HG02943 (cell line): ENCODE data around the gene CDH4.

Experiments
- ATAC-seq: cut with Tn5 transposase; IDR thresholded peaks from one replicate; pipeline ENCODE4 v1.9.1; 2021; ENCODE audit warnings: mild to moderate bottlenecking, low read depth, moderate library complexity; ENCODE audit not compliant: unreplicated experiment

The CDH4 gene

GRCh38 chr20:61251529-61252393, at the start of gene CDH4:
Gene CDH4, plus strand, starts transcription at chr20:61252261.
- no peak for ATAC-seq

DNA sequence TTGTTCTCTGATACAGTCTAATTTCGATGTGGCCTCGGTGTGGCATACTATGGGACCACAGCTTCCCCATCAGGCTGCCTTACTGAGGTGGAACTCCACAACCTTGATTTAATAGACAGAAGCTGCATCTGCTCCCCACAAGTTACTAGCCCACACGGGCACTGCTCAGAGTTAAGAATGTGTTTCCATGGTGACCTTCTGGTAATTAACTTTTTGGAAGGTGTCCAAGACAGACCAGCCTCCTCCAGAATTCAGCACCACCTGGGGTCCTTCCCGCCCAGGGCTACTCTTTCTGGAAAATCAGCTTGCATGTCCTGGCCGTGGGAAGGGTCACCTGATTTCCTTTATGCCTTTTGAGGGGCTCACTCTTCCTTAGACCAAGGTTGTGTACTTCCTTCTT, 48.7 kb upstream of the CDH4 start:
- ATAC-seq, result no peak

- ATAC-seq, result no peak
These were observed 47.9 kb upstream of the CDH4 start for GRCh38 chr20:61204206-61204605.

DNA sequence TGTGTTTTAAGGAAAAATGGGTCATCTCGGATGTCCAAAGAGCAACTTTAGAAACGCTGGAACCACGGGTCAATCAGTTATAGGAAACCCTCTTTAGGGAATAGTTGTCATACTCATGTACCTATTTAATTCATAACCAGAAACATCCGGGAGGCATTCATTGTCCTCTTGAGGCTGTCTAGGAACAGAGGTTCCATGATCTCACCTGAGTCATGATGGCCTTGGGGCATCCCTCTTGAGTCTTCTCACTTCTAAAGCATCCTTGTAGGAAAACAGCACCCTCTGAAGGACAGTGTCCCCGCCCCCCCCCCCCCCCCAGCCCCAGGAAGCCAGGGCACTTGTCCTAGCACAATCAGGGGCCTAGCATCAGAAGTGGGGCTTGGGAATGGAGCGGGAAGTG, 46.3 kb upstream of the CDH4 start:
- ATAC-seq, result no peak

- no peak for ATAC-seq
These were observed 41.2 kb upstream of the CDH4 start for GRCh38 chr20:61210862-61211261.

GRCh38 chr20:61217848-61218247, 34.2 kb upstream of the CDH4 start:
- ATAC-seq, result no peak

- ATAC-seq, result no peak
These were observed 33.0 kb upstream of the CDH4 start for GRCh38 chr20:61219021-61219431.

DNA sequence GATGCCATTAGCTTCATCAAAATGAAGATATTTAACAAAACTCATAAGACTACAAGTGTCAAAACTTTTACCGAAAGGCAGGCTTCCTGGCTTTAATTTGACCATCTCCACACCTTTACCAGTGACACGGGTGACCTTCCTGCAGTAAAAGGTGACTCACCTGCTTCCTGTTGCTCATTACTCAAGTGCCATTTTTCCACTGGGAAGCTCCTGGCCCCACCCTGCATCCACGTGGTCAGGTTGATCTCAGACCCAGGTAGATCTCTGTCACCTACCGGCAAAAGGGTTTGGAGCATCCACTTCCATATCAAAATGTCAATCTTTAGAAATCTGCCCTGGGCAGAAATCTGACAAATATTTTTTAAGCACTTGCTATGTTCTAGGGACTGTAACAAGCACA, 31.9 kb upstream of the CDH4 start:
- ATAC-seq, result no peak

GRCh38 chr20:61220626-61221325, 31.3 kb upstream of the CDH4 start:
- ATAC-seq, result no peak

- no peak for ATAC-seq
These were observed 29.4 kb upstream of the CDH4 start for GRCh38 chr20:61222699-61223098.

GRCh38 chr20:61223121-61223520, 28.9 kb upstream of the CDH4 start:
- no peak for ATAC-seq

DNA sequence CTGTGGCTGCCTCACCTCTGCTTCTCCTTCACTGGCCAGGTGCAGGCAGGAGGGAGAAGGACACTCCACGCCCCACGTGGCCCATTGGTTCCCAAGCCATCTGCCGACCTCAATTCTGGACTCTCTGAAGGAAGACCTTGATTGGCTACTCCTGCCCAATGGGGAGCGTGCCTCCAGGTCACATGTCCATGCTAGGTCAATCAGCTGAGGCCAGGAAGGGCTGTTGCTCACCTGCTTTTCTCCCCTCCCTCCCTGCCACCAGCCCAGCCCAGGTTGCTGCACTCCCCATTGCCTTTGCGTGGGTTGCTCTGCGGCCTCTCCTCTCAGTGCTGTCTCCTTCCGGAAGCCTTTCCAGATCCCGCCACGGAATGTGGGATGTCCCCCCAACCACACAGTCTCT, 21.9 kb upstream of the CDH4 start:
- no peak for ATAC-seq

DNA sequence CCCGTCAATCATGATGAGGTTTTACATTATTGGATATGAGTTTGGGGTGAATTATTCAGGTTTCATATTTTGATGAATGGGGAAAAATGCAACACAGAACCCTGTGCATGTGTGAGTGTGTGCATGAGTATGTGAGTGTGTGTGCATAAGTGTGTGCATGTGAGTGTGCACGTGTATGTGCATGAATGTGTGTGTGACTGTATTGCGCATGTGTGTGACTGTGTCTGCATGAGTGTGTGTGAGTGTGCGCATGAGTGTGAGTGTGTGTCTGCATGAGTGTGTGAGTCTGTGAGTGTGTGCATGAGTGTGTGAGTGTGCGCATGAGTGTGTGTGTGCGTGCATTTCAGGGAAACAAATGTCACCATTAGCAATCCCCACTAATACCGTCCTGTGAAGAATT, 18.5 kb upstream of the CDH4 start:
- no peak for ATAC-seq

- no peak for ATAC-seq
These were observed 17.7 kb upstream of the CDH4 start for GRCh38 chr20:61234224-61234890.

DNA sequence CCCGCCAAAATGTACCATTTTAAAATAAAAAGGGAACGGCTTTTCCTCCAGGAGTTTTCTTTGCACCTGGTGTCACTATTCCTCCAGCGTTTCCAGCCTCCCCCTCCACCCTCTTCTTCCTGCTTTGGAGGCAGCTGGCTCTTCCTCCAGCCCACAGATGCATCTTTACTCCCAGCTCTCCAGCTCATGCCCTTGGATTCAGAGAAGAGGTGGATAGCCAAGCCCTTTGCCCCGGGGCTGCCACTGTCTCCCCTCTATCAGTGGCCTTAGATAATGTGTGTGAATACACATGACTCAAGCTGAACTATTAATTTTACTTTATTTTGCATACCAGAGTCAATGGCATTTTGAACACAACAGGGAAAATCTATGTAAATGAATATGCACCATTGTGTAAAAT, 15.3 kb upstream of the CDH4 start:
- ATAC-seq, result no peak

DNA sequence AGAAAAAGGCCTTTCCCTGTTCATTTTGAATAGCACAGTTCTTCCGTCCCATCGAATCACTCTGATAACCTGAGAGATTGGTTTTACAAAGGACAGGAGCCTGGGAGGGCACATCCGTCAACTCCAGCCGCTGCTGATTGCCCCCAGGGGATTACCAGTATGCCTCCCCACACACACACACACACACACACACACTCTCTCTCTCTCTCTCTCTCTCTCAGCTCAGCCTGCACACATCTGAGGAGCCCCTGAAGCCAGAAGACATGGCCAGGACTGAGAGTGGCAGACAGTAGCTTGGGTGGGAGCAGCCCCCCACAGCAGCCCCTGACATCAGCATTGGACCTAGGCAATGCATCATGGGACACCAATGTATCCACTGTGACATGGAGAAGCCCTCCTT, 13.2 kb upstream of the CDH4 start:
- ATAC-seq, result no peak

- no peak for ATAC-seq
These were observed 11.2 kb upstream of the CDH4 start for GRCh38 chr20:61240814-61241213.

DNA sequence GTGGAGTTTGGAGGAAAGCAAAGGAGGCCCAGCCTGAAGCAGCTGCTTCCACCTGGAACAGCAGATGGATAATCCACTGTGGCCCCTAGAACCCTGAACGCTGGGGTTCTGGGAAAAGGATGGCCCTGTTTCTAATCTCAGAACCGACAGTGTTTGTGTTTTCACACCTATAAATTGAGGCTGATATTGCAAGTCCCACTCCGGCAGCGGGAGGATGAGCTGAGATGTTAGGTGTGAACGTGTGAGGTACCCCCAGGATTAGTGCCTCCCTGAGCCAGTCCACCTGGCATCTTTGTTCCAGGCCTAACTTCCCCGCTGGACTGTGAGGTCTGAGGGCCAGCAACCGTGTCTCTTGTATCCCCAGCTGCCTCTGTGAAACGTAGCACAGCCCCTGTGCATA, 7.8 kb upstream of the CDH4 start:
- no peak for ATAC-seq

- no peak for ATAC-seq
These were observed 5.8 kb upstream of the CDH4 start for GRCh38 chr20:61246269-61246668.

DNA sequence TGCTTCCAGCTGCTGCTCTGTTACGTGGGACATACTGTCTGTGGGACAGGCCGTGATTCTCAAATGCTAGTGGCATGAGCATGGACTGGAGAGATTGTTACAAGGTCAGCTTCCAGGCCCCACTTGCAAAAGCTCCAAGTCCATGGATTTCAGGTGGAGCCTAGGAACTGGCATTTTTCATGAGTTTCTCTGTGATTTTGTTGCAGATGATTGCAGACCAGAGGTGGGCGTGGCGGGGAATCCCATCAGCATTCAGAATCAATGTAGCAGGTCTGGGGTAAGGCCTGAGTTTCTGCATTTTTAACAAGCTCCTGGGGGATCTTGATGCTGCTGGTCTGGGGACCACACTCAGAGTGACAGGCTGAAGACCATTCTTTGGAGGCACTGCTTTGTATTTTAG, 2.4 kb upstream of the CDH4 start:
- no peak for ATAC-seq

- ATAC-seq, result no peak
These were observed 671 bp downstream of the CDH4 start for GRCh38 chr20:61252601-61253263.
